MM.1S (cell line): Measurements from ENCODE around the gene TNFAIP3.

Source experiments
- DNase-seq: peaks from one replicate; pipeline ENCODE4 v3.0.0-alpha.2; 2015
- H2AFZ ChIP-seq: fragments of 300-600 bp; sonication (generic); 2 replicates; pipeline ENCODE4 v1.6.0; 2016; ENCODE audit warnings: antibody characterized with exemption, low read length
- H3F3A ChIP-seq: fragments of 300-600 bp; sonication (generic); 2 replicates; pipeline ENCODE4 v1.6.1; 2016; ENCODE audit warnings: mild to moderate bottlenecking, antibody characterized with exemption, low read length, moderate library complexity, mixed read lengths; ENCODE audit not compliant: insufficient read depth
- H3K27ac ChIP-seq: fragments of 300-600 bp; sonication (generic); 2 replicates; pipeline ENCODE4 v1.5.1; 2016; ENCODE audit warnings: mild to moderate bottlenecking, low read length
- H3K27me3 ChIP-seq: fragments of 300-600 bp; sonication (generic); replicated peaks from 2 replicates; pipeline ENCODE4 v1.6.0; 2016; ENCODE audit warnings: low read length; ENCODE audit not compliant: insufficient read depth
- H3K36me3 ChIP-seq: fragments of 300-600 bp; sonication (generic); replicated peaks from 2 replicates; pipeline ENCODE4 v1.6.1; 2016; ENCODE audit warnings: mild to moderate bottlenecking, low read length, mixed read lengths; ENCODE audit not compliant: insufficient read depth
- H3K4me1 ChIP-seq: fragments of 300-600 bp; sonication (generic); 2 replicates; pipeline ENCODE4 v1.6.1; 2016; ENCODE audit warnings: low read length, mixed read lengths
- H3K4me2 ChIP-seq: fragments of 300-600 bp; sonication (generic); 2 replicates; pipeline ENCODE4 v1.6.0; 2016; ENCODE audit warnings: low read depth, low read length
- H3K4me3 ChIP-seq: fragments of 300-600 bp; sonication (generic); 2 replicates; pipeline ENCODE4 v1.5.1; 2016; ENCODE audit warnings: low read length, mixed read lengths
- H3K79me2 ChIP-seq: fragments of 300-600 bp; sonication (generic); 2 replicates; pipeline ENCODE4 v1.6.1; 2016; ENCODE audit warnings: mixed run types, low read length, mixed read lengths
- H3K9ac ChIP-seq: fragments of 300-600 bp; sonication (generic); 2 replicates; pipeline ENCODE4 v1.6.1; 2016; ENCODE audit warnings: low read length, mixed read lengths
- H3K9me2 ChIP-seq: fragments of 300-600 bp; sonication (generic); replicated peaks from 2 replicates; pipeline ENCODE4 v1.6.1; 2016; ENCODE audit warnings: mild to moderate bottlenecking, low read length, mixed read lengths; ENCODE audit not compliant: insufficient read depth
- H3K9me3 ChIP-seq: fragments of 300-600 bp; sonication (generic); replicated peaks from 2 replicates; pipeline ENCODE4 v1.6.1; 2016; ENCODE audit warnings: mild to moderate bottlenecking, low read length, mixed read lengths; ENCODE audit not compliant: insufficient read depth
- H4K20me1 ChIP-seq: fragments of 300-600 bp; sonication (generic); 2 replicates; pipeline ENCODE4 v1.6.1; 2016; ENCODE audit warnings: mild to moderate bottlenecking, low read length, moderate library complexity, mixed read lengths; ENCODE audit not compliant: insufficient read depth
- CTCF ChIP-seq: fragments of 300-600 bp; sonication (generic); IDR thresholded peaks from 2 replicates; pipeline ENCODE4 v1.5.1; 2016; ENCODE audit warnings: antibody characterized with exemption, low read length, mixed read lengths
- EZH2 ChIP-seq: fragments of 300-600 bp; sonication (generic); optimal IDR thresholded peaks from 2 replicates; pipeline ENCODE3; 2017; ENCODE audit warnings: low read depth, mild to moderate bottlenecking, antibody characterized with exemption, low read length, mixed read lengths
- EZH2phosphoT487 ChIP-seq: fragments of 300-600 bp; sonication (generic); IDR thresholded peaks from 2 replicates; pipeline ENCODE4 v1.6.1; 2018; ENCODE audit warnings: antibody characterized with exemption, low read length

Gene TNFAIP3

GRCh38 chr6:137847748-137848147, 19.3 kb upstream of the TNFAIP3 start:
- Histone ChIP-seq H3K4me2 (no peak overlapping the region), H2AFZ (no peak overlapping the region), H3K27ac (no peak overlapping the region)

GRCh38 chr6:137848672-137849071, 18.4 kb upstream of the TNFAIP3 start:
- Histone ChIP-seq H3K36me3 (no peaks in the 10 kb centered on the region), H2AFZ (no peak overlapping the region), H4K20me1 (no peaks in the 10 kb centered on the region), H3K27ac (no peak overlapping the region), H3K9me3 (no peaks in the 10 kb centered on the region), H3K9ac (no peak overlapping the region), H3K4me3 (no peak overlapping the region), H3K9me2 (no peaks in the 10 kb centered on the region), H3K4me2 (no peak overlapping the region), H3K79me2 (no peaks in the 10 kb centered on the region), H3F3A (no peaks in the 10 kb centered on the region), H3K27me3 (no peaks in the 10 kb centered on the region), H3K4me1 (no peaks in the 10 kb centered on the region)
- TF ChIP-seq EZH2 (no peak), EZH2phosphoT487 (no peak), CTCF (no peak)
- no peak for DNase-seq

More at GRCh38 chr6:137847748-137848147, 19.3 kb upstream of the TNFAIP3 start:
- no peak for DNase-seq
- Histone ChIP-seq H3K9me2 (no peaks in the 10 kb centered on the region), H3K79me2 (no peaks in the 10 kb centered on the region), H3K4me3 (no peak overlapping the region), H4K20me1 (no peaks in the 10 kb centered on the region), H3K9me3 (no peaks in the 10 kb centered on the region), H3F3A (no peaks in the 10 kb centered on the region), H3K36me3 (no peaks in the 10 kb centered on the region), H3K27me3 (no peaks in the 10 kb centered on the region), H3K9ac (no peak overlapping the region), H3K4me1 (no peaks in the 10 kb centered on the region)
- TF ChIP-seq EZH2 (no peak), CTCF (no peak)

DNA sequence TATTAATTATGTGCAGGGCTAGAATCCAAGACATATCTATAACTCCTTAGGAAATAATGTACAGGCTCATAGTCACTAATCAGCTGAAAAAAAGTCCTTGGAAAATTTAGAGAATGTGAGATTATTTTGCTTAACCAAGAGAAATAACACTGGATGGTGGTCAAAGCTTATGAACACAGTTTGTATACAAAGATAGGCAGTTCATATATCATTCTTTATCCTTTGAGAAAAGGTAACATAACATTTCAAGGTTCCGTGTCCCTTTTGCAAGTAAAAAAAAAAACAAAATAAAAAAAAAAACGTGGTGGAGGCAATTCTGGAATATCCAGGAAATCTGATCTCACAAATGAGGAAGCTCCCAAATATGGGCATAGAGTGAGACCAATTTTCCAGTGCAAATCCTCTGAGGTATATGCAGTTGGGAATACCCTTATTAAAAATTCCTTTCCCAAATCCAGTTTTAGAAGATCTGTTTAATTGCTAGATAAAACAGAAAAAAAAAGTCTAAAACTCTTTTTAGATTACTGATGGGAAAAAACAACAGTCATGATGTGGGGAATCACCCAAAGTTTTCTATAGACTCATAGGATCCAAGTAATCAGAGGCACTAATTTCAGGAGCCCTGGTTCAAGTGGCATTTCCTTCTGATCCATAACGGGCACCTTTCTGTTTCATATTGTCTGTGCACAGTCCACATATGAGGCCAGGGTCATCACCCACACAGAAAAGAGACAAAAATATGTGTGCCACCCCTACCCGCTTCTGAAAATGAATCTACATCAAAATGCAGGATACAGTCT, 17.7 kb upstream of the TNFAIP3 start:
- Histone ChIP-seq H3K4me1 (no peaks in the 10 kb centered on the region), H2AFZ (no peak overlapping the region), H3K27me3 (no peaks in the 10 kb centered on the region), H3F3A (no peaks in the 10 kb centered on the region), H3K9me3 (no peaks in the 10 kb centered on the region), H3K9ac (no peak overlapping the region), H4K20me1 (no peaks in the 10 kb centered on the region), H3K4me2 (no peak overlapping the region), H3K4me3 (no peak overlapping the region), H3K27ac (no peak overlapping the region), H3K36me3 (no peaks in the 10 kb centered on the region), H3K79me2 (no peaks in the 10 kb centered on the region), H3K9me2 (no peaks in the 10 kb centered on the region)
- DNase-seq: no peak
- TF ChIP-seq EZH2: no peak
- TF ChIP-seq EZH2phosphoT487: no peak
- no peak for TF ChIP-seq CTCF
